Skeletal muscle tissue (tissue), 4 donors: ENCODE results near the gene ITPK1. TPM values are rescaled to one million over a fixed set of nuclear protein-coding genes. Genes with fewer than 3 reads are reported as not detected.

ENCODE experiments used
- H3K27ac ChIP-seq: one replicate; pipeline ENCODE4 v1.7.0; 2013; ENCODE audit warnings: mild to moderate bottlenecking, low read depth, low read length, inconsistent platforms
- H3K27me3 ChIP-seq, 3 donors: one replicate each; pipeline ENCODE4 v1.7.0; 2013; ENCODE audit warnings: low read length in 3 of 3; ENCODE audit not compliant: control insufficient read depth in 3 of 3, insufficient read depth in 3 of 3
- H3K36me3 ChIP-seq, 3 donors: one replicate each; pipeline ENCODE4 v1.7.0; 2013; ENCODE audit warnings: low read length in 3 of 3; ENCODE audit not compliant: control insufficient read depth in 3 of 3, insufficient read depth in 3 of 3
- H3K4me1 ChIP-seq, 3 donors: one replicate each; pipeline ENCODE4 v1.7.0; 2013; ENCODE audit warnings: low read length in 3 of 3, mild to moderate bottlenecking in 3 of 3; ENCODE audit not compliant: control insufficient read depth in 3 of 3, insufficient read depth in 3 of 3
- H3K4me3 ChIP-seq, 3 donors: one replicate each; pipeline ENCODE4 v1.7.0; 2013; ENCODE audit warnings: low read length in 3 of 3
- H3K9ac ChIP-seq, 3 donors: one replicate each; pipeline ENCODE4 v1.7.0; 2013; ENCODE audit warnings: low read length in 3 of 3, mild to moderate bottlenecking in 3 of 3, moderate library complexity in 2 of 3, low read depth in 1 of 3
- H3K9me3 ChIP-seq, 3 donors: one replicate each; pipeline ENCODE4 v1.7.0; 2013; ENCODE audit warnings: low read length in 3 of 3; ENCODE audit not compliant: control insufficient read depth in 3 of 3
- total RNA-seq: library from RNA; depleted of rRNA; stranded (reverse); fragments of >200 nt; gene quantifications from one replicate; pipeline ENCODE4 v1.2.3, GENCODE V29; 2014
- donor health status: Osteomylitis.

ITPK1 gene
- total RNA-seq, 1 donor from 2014 or later: 4.7 TPM

- H3K9me3 ChIP-seq: no peaks in the 10 kb centered on the region
- H3K4me3 ChIP-seq: no peak overlapping the region
- H3K36me3 ChIP-seq: peaks cover 13 to 19% (median 14%) of the 10 kb centered on the region in 3 donors
- no peak overlapping the region for H3K9ac ChIP-seq
- no peak overlapping the region for H3K27ac ChIP-seq
- H3K27me3 ChIP-seq: no peaks in the 10 kb centered on the region
- no peaks in the 10 kb centered on the region for H3K4me1 ChIP-seq
Measured at GRCh38 chr14:92939699-92940098, 176.0 kb downstream of the ITPK1 start.

- H3K27ac ChIP-seq: no peak overlapping the region
- peaks cover 9 to 19% (median 13%) of the 10 kb centered on the region in 3 donors for H3K36me3 ChIP-seq
- H3K4me1 ChIP-seq: no peaks in the 10 kb centered on the region
- H3K27me3 ChIP-seq: no peaks in the 10 kb centered on the region
- H3K9ac ChIP-seq: no peak overlapping the region
- no peak overlapping the region for H3K4me3 ChIP-seq
- no peaks in the 10 kb centered on the region for H3K9me3 ChIP-seq
Measured at GRCh38 chr14:92938890-92939671, 176.6 kb downstream of the ITPK1 start.

- no peak overlapping the region for H3K9ac ChIP-seq
Measured at GRCh38 chr14:92938235-92938875, 177.4 kb downstream of the ITPK1 start.

GRCh38 chr14:92937051-92937937 lies 178.4 kb downstream of the ITPK1 start:
- Histone ChIP-seq H3K36me3 (peaks cover 3 to 12% (median 10%) of the 10 kb centered on the region in 3 donors), H3K4me3 (no peak overlapping the region), H3K9me3 (no peaks in the 10 kb centered on the region), H3K27ac (no peak overlapping the region), H3K27me3 (no peaks in the 10 kb centered on the region), H3K9ac (no peak overlapping the region), H3K4me1 (no peaks in the 10 kb centered on the region)

More at GRCh38 chr14:92938235-92938875, 177.4 kb downstream of the ITPK1 start:
- Histone ChIP-seq H3K9me3 (no peaks in the 10 kb centered on the region), H3K4me1 (no peaks in the 10 kb centered on the region), H3K27ac (no peak overlapping the region), H3K36me3 (peaks cover 6 to 14% (median 13%) of the 10 kb centered on the region in 3 donors), H3K4me3 (no peak overlapping the region), H3K27me3 (no peaks in the 10 kb centered on the region)

GRCh38 chr14:92936085-92936484 lies 179.6 kb downstream of the ITPK1 start:
- H3K27ac ChIP-seq: no peak overlapping the region
- H3K4me3 ChIP-seq: no peak overlapping the region
- no peaks in the 10 kb centered on the region for H3K4me1 ChIP-seq
- no peaks in the 10 kb centered on the region for H3K9me3 ChIP-seq
- H3K27me3 ChIP-seq: no peaks in the 10 kb centered on the region
- no peak overlapping the region for H3K9ac ChIP-seq
- H3K36me3 ChIP-seq: peaks cover 2 to 6% (median 3%) of the 10 kb centered on the region in 3 donors

- Histone ChIP-seq H3K4me1 (no peaks in the 10 kb centered on the region), H3K36me3 (peaks cover 0 to 6% (median 3%) of the 10 kb centered on the region in 3 donors)
Measured at GRCh38 chr14:92935446-92935845, 180.3 kb downstream of the ITPK1 start.

GRCh38 chr14:92934196-92935085 lies 181.3 kb downstream of the ITPK1 start:
- Histone ChIP-seq H3K4me1 (no peaks in the 10 kb centered on the region), H3K9ac (peak overlapping the region in 1 of 3 donors; percentile 3), H3K36me3 (peaks cover 0 to 6% (median 3%) of the 10 kb centered on the region in 3 donors), H3K4me3 (no peak overlapping the region), H3K27me3 (no peaks in the 10 kb centered on the region), H3K9me3 (no peaks in the 10 kb centered on the region), H3K27ac (no peak overlapping the region)

More at GRCh38 chr14:92935446-92935845, 180.3 kb downstream of the ITPK1 start:
- Histone ChIP-seq H3K9me3 (no peaks in the 10 kb centered on the region), H3K9ac (no peak overlapping the region), H3K27me3 (no peaks in the 10 kb centered on the region), H3K27ac (no peak overlapping the region), H3K4me3 (no peak overlapping the region)

GRCh38 chr14:92933481-92933880 lies 182.2 kb downstream of the ITPK1 start:
- H3K4me3 ChIP-seq: no peak overlapping the region
- no peaks in the 10 kb centered on the region for H3K4me1 ChIP-seq
- no peak overlapping the region for H3K27ac ChIP-seq
- no peaks in the 10 kb centered on the region for H3K27me3 ChIP-seq
- H3K36me3 ChIP-seq: peaks cover 0 to 6% (median 3%) of the 10 kb centered on the region in 3 donors
- no peak overlapping the region for H3K9ac ChIP-seq
- H3K9me3 ChIP-seq: no peaks in the 10 kb centered on the region
